ENCODE measurements around the gene APOBEC3A. TPM values are rescaled to one million over a fixed set of nuclear protein-coding genes. Genes with fewer than 3 reads are reported as not detected.

Gene APOBEC3A
- total RNA-seq, 1 experiment from 2014 or later, result not detected

- CTCF ChIA-PET, result no interaction called here
- no peaks in the 10 kb centered on the region for H3K9me3 Mint-ChIP-seq (ENCODE audit: unreplicated experiment)
- H3K4me1 ChIP-seq, result peaks cover 4% of the 10 kb centered on the region; the same call in 1 of the 2 replicates
- no peaks in the 10 kb centered on the region for H3K27me3 Mint-ChIP-seq (ENCODE audit: insufficient read depth, unreplicated experiment)
- TF ChIP-seq CTCF (IDR thresholded peaks at IDR 0.05; ENCODE audit: insufficient read depth in 1 of 2, low read depth in 1 of 2, low read length in 1 of 2, severe bottlenecking in 1 of 2, unreplicated experiment in 1 of 2), result no peak
- peaks cover 8% of the 10 kb centered on the region for H3K4me1 Mint-ChIP-seq (ENCODE audit: low read depth, unreplicated experiment)
- H3K36me3 ChIP-seq (ENCODE audit: control insufficient read depth, insufficient read depth, low read length), result no peaks in the 10 kb centered on the region
- H3K27me3 ChIP-seq (replicated peaks; ENCODE audit: control insufficient read depth, insufficient read depth, low read length), result no peaks in the 10 kb centered on the region
- no peaks in the 10 kb centered on the region for H3K9me3 ChIP-seq
- H3K36me3 Mint-ChIP-seq (ENCODE audit: insufficient read depth, unreplicated experiment), result no peaks in the 10 kb centered on the region
- no peak for DNase-seq
- no TSS peak for BruUV-seq (replicated peaks)
- intact Hi-C loops (cut with micrococcal nuclease; ENCODE audit: unreplicated experiment), result no loop called here
- POLR2A ChIA-PET, result no interaction called here
- no peak overlapping the region for H3K27ac Mint-ChIP-seq (ENCODE audit: unreplicated experiment)
- H3K4me3 Mint-ChIP-seq (ENCODE audit: unreplicated experiment), result no peak overlapping the region
- no peak overlapping the region for H3K4me3 ChIP-seq (ENCODE audit: low read depth, low read length)
Measured at GRCh38 chr22:38946771-38947170, 10.6 kb upstream of the APOBEC3A start.

- no peaks in the 10 kb centered on the region for H3K27me3 ChIP-seq (replicated peaks; ENCODE audit: control insufficient read depth, insufficient read depth, low read length)
- POLR2A ChIA-PET, result no interaction called here
- Mint-ChIP-seq H3K36me3 (ENCODE audit: insufficient read depth, unreplicated experiment) (no peaks in the 10 kb centered on the region), H3K9me3 (ENCODE audit: unreplicated experiment) (no peaks in the 10 kb centered on the region), H3K27me3 (ENCODE audit: insufficient read depth, unreplicated experiment) (no peaks in the 10 kb centered on the region), H3K4me3 (ENCODE audit: unreplicated experiment) (no peak overlapping the region), H3K27ac (ENCODE audit: unreplicated experiment) (peak overlapping the region; percentile 53), H3K4me1 (ENCODE audit: low read depth, unreplicated experiment) (peaks cover 8% of the 10 kb centered on the region)
- peaks cover 4% of the 10 kb centered on the region; the same call in 1 of the 2 replicates for H3K4me1 ChIP-seq
- no peak overlapping the region for H3K4me3 ChIP-seq (ENCODE audit: low read depth, low read length)
- TF ChIP-seq CTCF (IDR thresholded peaks at IDR 0.05; ENCODE audit: insufficient read depth in 1 of 2, low read depth in 1 of 2, low read length in 1 of 2, severe bottlenecking in 1 of 2, unreplicated experiment in 1 of 2), result no peak
- CTCF ChIA-PET, result no interaction called here
- BruUV-seq (replicated peaks), result no TSS peak
- no peaks in the 10 kb centered on the region for H3K9me3 ChIP-seq
- no peak for DNase-seq
- intact Hi-C loops (cut with micrococcal nuclease; ENCODE audit: unreplicated experiment), result no loop called here
- H3K36me3 ChIP-seq (ENCODE audit: control insufficient read depth, insufficient read depth, low read length), result no peaks in the 10 kb centered on the region
Measured at GRCh38 chr22:38947321-38948140, 9.9 kb upstream of the APOBEC3A start.

DNA sequence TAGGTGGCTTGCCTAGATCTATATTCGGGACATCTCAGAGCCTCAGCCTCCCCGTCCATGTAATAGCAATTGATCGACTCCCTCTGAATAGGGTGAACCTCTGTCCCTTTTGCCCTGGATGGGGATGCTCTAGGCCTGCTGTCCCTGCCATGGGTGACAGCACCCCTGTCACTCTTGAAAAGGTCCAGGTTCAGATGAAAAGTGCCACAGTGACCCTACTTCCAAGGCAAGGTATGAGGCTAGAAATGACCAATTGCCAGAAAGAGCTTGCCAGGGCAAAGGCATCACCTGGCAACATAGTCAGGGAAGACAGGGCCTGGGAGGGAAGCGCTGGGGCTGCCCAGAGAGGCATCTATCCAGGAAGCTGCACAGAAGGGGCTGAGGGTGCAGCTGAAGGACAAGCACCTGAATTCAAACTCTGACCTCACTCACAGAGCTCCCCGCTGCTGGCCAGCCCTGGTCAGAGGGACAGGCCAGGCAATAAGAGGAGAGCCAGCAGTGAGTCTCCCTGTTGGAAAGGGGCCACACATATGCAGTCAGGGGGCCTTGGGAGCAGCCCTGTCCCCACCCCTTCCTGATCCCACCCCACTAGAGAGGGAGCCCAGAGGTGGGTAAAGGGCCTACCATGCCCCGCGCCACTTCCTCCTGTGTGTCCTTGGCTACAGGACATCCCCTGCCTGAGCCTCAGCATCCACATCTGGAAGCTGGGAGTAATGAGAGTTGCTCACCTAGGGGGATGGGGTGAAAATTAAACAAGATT is 9.0 kb upstream of the APOBEC3A start:
- H3K4me1 Mint-ChIP-seq (ENCODE audit: low read depth, unreplicated experiment), result peaks cover 8% of the 10 kb centered on the region
- H3K4me3 Mint-ChIP-seq (ENCODE audit: unreplicated experiment), result no peak overlapping the region
- Histone ChIP-seq H3K27me3 (replicated peaks; ENCODE audit: control insufficient read depth, insufficient read depth, low read length) (no peaks in the 10 kb centered on the region), H3K9me3 (no peaks in the 10 kb centered on the region), H3K4me1 (peaks cover 4% of the 10 kb centered on the region; the same call in 1 of the 2 replicates), H3K4me3 (ENCODE audit: low read depth, low read length) (no peak overlapping the region), H3K36me3 (ENCODE audit: control insufficient read depth, insufficient read depth, low read length) (no peaks in the 10 kb centered on the region)
- no peak overlapping the region for H3K27ac Mint-ChIP-seq (ENCODE audit: unreplicated experiment)
- CTCF ChIA-PET, result no interaction called here
- no peaks in the 10 kb centered on the region for H3K27me3 Mint-ChIP-seq (ENCODE audit: insufficient read depth, unreplicated experiment)
- TF ChIP-seq CTCF (IDR thresholded peaks at IDR 0.05; ENCODE audit: insufficient read depth in 1 of 2, low read depth in 1 of 2, low read length in 1 of 2, severe bottlenecking in 1 of 2, unreplicated experiment in 1 of 2), result no peak
- POLR2A ChIA-PET, result interaction anchor here (0.6 kb wide), 1 partner anchor 55 kb away, joined by 4 read pairs; no protein-coding TSS in a partner anchor
- intact Hi-C loops (cut with micrococcal nuclease; ENCODE audit: unreplicated experiment), result no loop called here
- no TSS peak for BruUV-seq (replicated peaks)
- H3K9me3 Mint-ChIP-seq (ENCODE audit: unreplicated experiment), result no peaks in the 10 kb centered on the region
- DNase-seq, result no peak
- no peaks in the 10 kb centered on the region for H3K36me3 Mint-ChIP-seq (ENCODE audit: insufficient read depth, unreplicated experiment)

Data from Caco-2 (cell line).